Thyroid gland (tissue), 4 donors: ENCODE data around the gene NADK. TPM values are rescaled to one million over a fixed set of nuclear protein-coding genes. Genes with fewer than 3 reads are reported as not detected.
A peak's percentile ranks its signal among the peaks of the same experiment; 100 is the strongest.

ENCODE experiments used
- DNase-seq, 2 donors: peaks; one replicate each; pipeline ENCODE4 v3.0.0-alpha.2; 2019
- H3K27ac ChIP-seq, 3 donors: fragments of 200-600 bp; sonication (generic); 1 replicate in 2 of 3; 2 replicates in 1 of 3; pipeline ENCODE4 v1.5.1; 2016 to 2019; ENCODE audit warnings: mild to moderate bottlenecking in 1 of 3, moderate library complexity in 1 of 3
- H3K27me3 ChIP-seq: fragments of 200-600 bp; sonication (generic); one replicate; pipeline ENCODE4 v1.5.1; 2019
- H3K36me3 ChIP-seq, 2 donors: fragments of 200-600 bp; sonication (generic); one replicate each; pipeline ENCODE4 v1.5.1; 2016 to 2019
- H3K4me1 ChIP-seq, 2 donors: fragments of 200-600 bp; sonication (generic); one replicate each; pipeline ENCODE4 v1.5.1; 2017 to 2019
- H3K4me3 ChIP-seq, 3 donors: fragments of 200-600 bp; sonication (generic); replicated peaks in 1 of 3; 1 replicate in 2 of 3; 2 replicates in 1 of 3; pipeline ENCODE4 v1.5.1; 2016; ENCODE audit warnings: mild to moderate bottlenecking in 1 of 3
- H3K9me3 ChIP-seq: fragments of 200-600 bp; sonication (generic); one replicate; pipeline ENCODE4 v1.5.1; 2017
- POLR2A ChIP-seq, 2 donors: fragments of 450-650 bp; IDR thresholded peaks; one replicate each; pipeline ENCODE4 v1.6.1; 2017; ENCODE audit warnings: antibody characterized with exemption in 2 of 2, mild to moderate bottlenecking in 2 of 2, moderate library complexity in 1 of 2
- WGBS, 2 donors: methylation state at CpG; one replicate each; pipeline ENCODE4 v1.1.5; 2017; 5-methylcytosine and 5-hydroxymethylcytosine counted together
- intact Hi-C: fragments of 100-400 bp; cut with DNase I; formaldehyde crosslinking; loops from one replicate; pipeline ENCODE4 v1.15.1; 2023
- total RNA-seq, 4 donors: library from RNA; depleted of rRNA; stranded (reverse); fragments of >200 nt; gene quantifications; one replicate each; pipeline ENCODE4 v1.2.3, GENCODE V29; 2016
- TF ChIP-seq, protein P1 (sequence below), 6 experiments: fragments of 200-600 bp in 3 of 6; fragments of 450-650 bp in 3 of 6; sonication (generic) in 3 of 6; IDR thresholded peaks; one replicate each; pipeline ENCODE4 v1.5.1; 2016 to 2019; ENCODE audit warnings: antibody characterized with exemption in 6 of 6, mild to moderate bottlenecking in 2 of 6, inconsistent platforms in 1 of 6, moderate library complexity in 1 of 6

Gene NADK
- total RNA-seq, 4 donors from 2014 or later = 64.8 to 91.4 (median 84.2) TPM

DNA sequence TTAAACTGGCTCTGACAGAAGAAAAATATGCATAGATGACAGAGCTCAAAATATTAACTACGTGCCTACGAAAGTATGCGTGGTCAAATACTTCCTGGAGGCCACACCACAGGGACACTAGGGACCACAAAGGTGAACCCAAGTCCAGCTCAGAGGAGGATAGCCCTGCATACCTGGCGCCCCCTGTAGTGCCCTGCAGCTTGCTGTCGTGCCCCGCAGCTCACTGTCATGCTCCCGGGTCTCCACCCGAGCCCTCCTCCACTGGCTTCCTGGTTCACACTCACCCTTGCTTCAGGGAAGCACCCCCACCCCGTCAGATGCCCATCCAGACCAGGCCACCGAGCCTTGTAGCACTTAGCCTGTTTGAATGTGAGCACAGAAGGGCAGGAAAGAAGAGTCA, 16.7 kb upstream of the NADK start:
- Histone ChIP-seq H3K4me3 (no peak overlapping the region), H3K36me3 (peaks cover 28 to 45% of the 10 kb centered on the region in 2 donors), H3K27me3 (no peaks in the 10 kb centered on the region), H3K9me3 (no peaks in the 10 kb centered on the region), H3K27ac (no peak overlapping the region), H3K4me1 (peaks cover 7 to 8% of the 10 kb centered on the region in 2 donors)
- 92 to 93% methylated on average over 8 to 10 of the region's 10 CpGs for WGBS, 2 donors
- DNase-seq = no peak
- intact Hi-C loops = no loop called here
- no peak for TF ChIP-seq POLR2A (IDR thresholded peaks at IDR 0.05)
- TF ChIP-seq, protein P1, sequence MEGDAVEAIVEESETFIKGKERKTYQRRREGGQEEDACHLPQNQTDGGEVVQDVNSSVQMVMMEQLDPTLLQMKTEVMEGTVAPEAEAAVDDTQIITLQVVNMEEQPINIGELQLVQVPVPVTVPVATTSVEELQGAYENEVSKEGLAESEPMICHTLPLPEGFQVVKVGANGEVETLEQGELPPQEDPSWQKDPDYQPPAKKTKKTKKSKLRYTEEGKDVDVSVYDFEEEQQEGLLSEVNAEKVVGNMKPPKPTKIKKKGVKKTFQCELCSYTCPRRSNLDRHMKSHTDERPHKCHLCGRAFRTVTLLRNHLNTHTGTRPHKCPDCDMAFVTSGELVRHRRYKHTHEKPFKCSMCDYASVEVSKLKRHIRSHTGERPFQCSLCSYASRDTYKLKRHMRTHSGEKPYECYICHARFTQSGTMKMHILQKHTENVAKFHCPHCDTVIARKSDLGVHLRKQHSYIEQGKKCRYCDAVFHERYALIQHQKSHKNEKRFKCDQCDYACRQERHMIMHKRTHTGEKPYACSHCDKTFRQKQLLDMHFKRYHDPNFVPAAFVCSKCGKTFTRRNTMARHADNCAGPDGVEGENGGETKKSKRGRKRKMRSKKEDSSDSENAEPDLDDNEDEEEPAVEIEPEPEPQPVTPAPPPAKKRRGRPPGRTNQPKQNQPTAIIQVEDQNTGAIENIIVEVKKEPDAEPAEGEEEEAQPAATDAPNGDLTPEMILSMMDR (IDR thresholded peaks at IDR 0.05) = no peak

DNA sequence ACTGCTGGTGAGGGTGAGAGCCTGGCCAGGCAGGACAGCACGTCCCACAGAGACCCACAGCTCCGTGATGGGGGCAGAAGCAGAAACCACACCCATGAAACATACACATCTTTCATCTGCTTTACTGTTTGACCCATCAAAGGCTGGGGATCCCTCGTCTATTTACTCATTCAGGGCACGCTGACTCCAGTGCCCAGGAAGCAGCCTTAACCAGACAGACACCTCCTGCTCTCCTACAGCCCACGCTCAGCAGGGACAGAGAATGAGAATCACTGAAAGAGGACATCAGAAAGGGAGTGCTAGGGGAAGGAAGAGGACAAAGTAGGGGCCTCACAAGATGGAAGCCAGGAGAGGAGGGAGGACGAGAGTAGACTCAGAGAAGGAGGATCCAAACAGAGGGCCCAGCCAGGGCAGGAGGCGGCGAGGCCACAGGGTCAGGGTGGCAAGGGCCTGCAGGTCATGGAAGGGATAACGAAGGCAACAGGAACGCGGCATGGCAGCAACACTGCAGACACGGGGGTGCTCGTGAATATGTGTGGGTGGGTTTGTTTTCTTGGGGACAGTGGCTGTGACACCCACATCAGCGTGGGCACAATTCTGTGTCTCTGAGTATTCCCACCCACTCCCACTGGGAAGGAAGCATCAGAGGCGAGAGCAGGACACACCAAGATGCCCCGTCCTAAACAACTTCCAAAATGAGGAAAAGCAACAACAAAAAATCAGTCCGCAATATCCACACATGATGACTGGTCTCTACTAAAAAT, 15.4 kb upstream of the NADK start:
- H3K27ac ChIP-seq = no peak overlapping the region
- intact Hi-C loops = no loop called here
- DNase-seq = no peak
- no peaks in the 10 kb centered on the region for H3K9me3 ChIP-seq
- no peak overlapping the region for H3K4me3 ChIP-seq
- no peaks in the 10 kb centered on the region for H3K27me3 ChIP-seq
- peaks cover 40 to 58% of the 10 kb centered on the region in 2 donors for H3K36me3 ChIP-seq
- WGBS, 2 donors = 91 to 93% methylated on average over 16 to 17 of the region's 17 CpGs
- TF ChIP-seq, protein P1 (IDR thresholded peaks at IDR 0.05) = no peak
- TF ChIP-seq POLR2A (IDR thresholded peaks at IDR 0.05) = no peak
- peaks cover 4 to 5% of the 10 kb centered on the region in 2 donors for H3K4me1 ChIP-seq

DNA sequence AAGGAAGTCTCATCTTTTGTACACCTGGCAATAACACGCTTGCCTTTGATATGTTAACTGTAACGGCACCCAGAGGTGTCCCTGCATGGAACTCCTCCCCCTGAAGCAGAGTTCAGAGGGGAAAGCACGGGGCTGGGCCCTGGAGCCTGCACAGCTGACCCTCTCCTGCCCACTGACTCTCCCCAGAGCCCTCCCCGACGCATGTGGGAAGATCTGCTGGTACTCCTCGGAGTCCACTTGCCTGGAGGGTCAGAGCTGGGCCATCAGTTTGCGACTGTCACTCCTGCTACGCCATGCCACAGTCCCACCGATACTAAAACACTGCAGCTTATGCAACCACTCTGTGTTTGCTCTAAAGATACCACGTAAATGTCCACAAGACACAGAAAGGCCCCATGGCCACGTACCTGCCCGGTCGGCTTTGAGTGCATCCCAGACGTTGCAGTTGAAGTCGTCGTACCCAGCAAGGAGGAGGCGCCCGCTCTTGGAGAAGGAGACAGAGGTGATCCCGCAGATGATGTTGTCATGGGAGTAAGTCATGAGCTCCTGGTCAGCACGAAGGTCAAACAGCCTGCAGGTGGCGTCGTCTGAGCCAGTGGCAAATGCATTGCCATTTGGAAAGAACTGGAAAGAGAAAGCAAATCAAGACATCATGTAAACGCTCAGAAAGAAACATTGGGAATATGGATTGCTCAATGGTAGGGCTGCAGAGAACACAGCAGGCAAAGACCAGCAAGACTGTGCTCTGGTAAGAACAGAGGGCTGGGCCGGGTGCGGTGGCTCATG, 10.6 kb upstream of the NADK start:
- H3K4me3 ChIP-seq = no peak overlapping the region
- intact Hi-C loops = no loop called here
- 81 to 85% methylated on average over 25 of the region's 25 CpGs for WGBS, 2 donors
- peaks cover 36 to 49% of the 10 kb centered on the region in 2 donors for H3K36me3 ChIP-seq
- peak overlapping the region; percentile 57 to 72 (median 68) for H3K27ac ChIP-seq
- no peaks in the 10 kb centered on the region for H3K27me3 ChIP-seq
- DNase-seq = no peak
- peaks cover 34 to 40% of the 10 kb centered on the region in 2 donors for H3K4me1 ChIP-seq
- no peaks in the 10 kb centered on the region for H3K9me3 ChIP-seq
- no peak for TF ChIP-seq POLR2A (IDR thresholded peaks at IDR 0.05)
- TF ChIP-seq, protein P1 (IDR thresholded peaks at IDR 0.05) = no peak

GRCh38 chr1:1788136-1788535, 9.9 kb upstream of the NADK start:
- Histone ChIP-seq H3K4me3 (no peak overlapping the region), H3K27ac (peak overlapping the region; percentile 57 to 72 (median 68)), H3K4me1 (peaks cover 39 to 47% of the 10 kb centered on the region in 2 donors), H3K9me3 (no peaks in the 10 kb centered on the region), H3K27me3 (no peaks in the 10 kb centered on the region), H3K36me3 (peaks cover 36 to 46% of the 10 kb centered on the region in 2 donors)
- TF ChIP-seq POLR2A (IDR thresholded peaks at IDR 0.05) = no peak
- TF ChIP-seq, protein P1 (IDR thresholded peaks at IDR 0.05) = no peak
- WGBS, 2 donors = 22 to 38% methylated on average over 3 to 6 of the region's 7 CpGs
- intact Hi-C loops = no loop called here
- peak; percentile 58 to 69 for DNase-seq
